Upper lobe of left lung (tissue), 6 donors: ENCODE measurements around the gene WASF3. TPM values are rescaled to one million over a fixed set of nuclear protein-coding genes. Genes with fewer than 3 reads are reported as not detected.

Source experiments
- ATAC-seq, 2 donors: fragments of 200-7000 bp; cut with Tn5 transposase; one replicate each; pipeline ENCODE4 v1.9.1; 2022; ENCODE audit warnings: mild to moderate bottlenecking in 2 of 2, moderate library complexity in 2 of 2; ENCODE audit not compliant: low FRiP score in 2 of 2
- DNase-seq, 2 donors: peaks; one replicate each; pipeline ENCODE4 v3.0.0-alpha.2; 2019 to 2020
- H3K27ac ChIP-seq, 4 donors: fragments of 200-600 bp; sonication (generic); one replicate each; pipeline ENCODE4 v1.5.1; 2016 to 2019
- H3K27me3 ChIP-seq, 4 donors: fragments of 200-600 bp; sonication (generic); one replicate each; pipeline ENCODE4 v1.5.1; 2017 to 2019
- H3K36me3 ChIP-seq, 4 donors: fragments of 200-600 bp; sonication (generic); one replicate each; pipeline ENCODE4 v1.5.1; 2016 to 2019
- H3K4me1 ChIP-seq, 4 donors: fragments of 200-600 bp; sonication (generic); one replicate each; pipeline ENCODE4 v1.5.1; 2018 to 2019
- H3K4me3 ChIP-seq, 4 donors: fragments of 200-600 bp; sonication (generic); one replicate each; pipeline ENCODE4 v1.5.1; 2017 to 2019; ENCODE audit warnings: mild to moderate bottlenecking in 2 of 4, moderate library complexity in 1 of 4
- H3K9me3 ChIP-seq, 4 donors: fragments of 200-600 bp; sonication (generic); one replicate each; pipeline ENCODE4 v1.5.1; 2018 to 2019
- CTCF ChIP-seq, 6 experiments: fragments of 450-650 bp in 4 of 6; fragments of 200-600 bp in 2 of 6; sonication (generic) in 2 of 6; IDR thresholded peaks; one replicate each; pipeline ENCODE4 v1.5.1; 2016 to 2019; ENCODE audit warnings: antibody characterized with exemption in 6 of 6
- EP300 ChIP-seq, 4 donors: sonication (generic); formaldehyde crosslinking; IDR thresholded peaks; one replicate each; pipeline ENCODE4 v1.5.1; 2017; ENCODE audit warnings: antibody characterized with exemption in 4 of 4, control low read depth in 2 of 4
- POLR2A ChIP-seq, 4 donors: fragments of 450-650 bp; IDR thresholded peaks; one replicate each; pipeline ENCODE4 v1.5.1; 2016 to 2017; ENCODE audit warnings: antibody characterized with exemption in 4 of 4, mild to moderate bottlenecking in 2 of 4
- POLR2AphosphoS5 ChIP-seq, 2 donors: sonication (generic); formaldehyde crosslinking; IDR thresholded peaks; one replicate each; pipeline ENCODE4 v1.5.1; 2017; ENCODE audit warnings: antibody characterized with exemption in 2 of 2
- WGBS, 2 donors: methylation state at CpG; one replicate each; pipeline ENCODE4 v1.1.5; 2017 to 2018; 5-methylcytosine and 5-hydroxymethylcytosine counted together
- total RNA-seq, 6 donors: library from RNA; depleted of rRNA in 4 of 6; stranded (reverse); fragments of >200 nt in 4 of 6; gene quantifications; one replicate each; pipeline versions ENCODE4 v1.1.0 to v1.2.1, GENCODE V29; 2016 to 2021
- donor health status: DM: no; HTN: no; CAD: no; lungs with moderate emphysema.
- donor health status: DM: no; HTN: yes; CAD: no; lungs with severe emphysema.

The WASF3 gene
- total RNA-seq, 6 donors from 2014 or later, result 12.6 to 23.0 (median 20.2) TPM

- TF ChIP-seq POLR2A (IDR thresholded peaks at IDR 0.05), result no peak
- no peak for TF ChIP-seq EP300 (IDR thresholded peaks at IDR 0.05)
- no peak for TF ChIP-seq CTCF (IDR thresholded peaks at IDR 0.05)
- no peak for TF ChIP-seq POLR2AphosphoS5 (IDR thresholded peaks at IDR 0.05)
- H3K4me1 ChIP-seq, result peaks cover 11 to 18% (median 14%) of the 10 kb centered on the region in 4 donors
- H3K36me3 ChIP-seq, result no peaks in the 10 kb centered on the region
- H3K4me3 ChIP-seq, result no peak overlapping the region
- 30 to 41% methylated on average over 2 of the region's 2 CpGs for WGBS, 2 donors
- DNase-seq (no peak), ATAC-seq (no peak)
- peak overlapping the region in 1 of 4 donors; percentile 59 for H3K27ac ChIP-seq
- H3K27me3 ChIP-seq, result peaks cover 0 to 7% (median 2%) of the 10 kb centered on the region in 4 donors
- no peaks in the 10 kb centered on the region for H3K9me3 ChIP-seq
These were observed 5.0 kb downstream of the WASF3 start for GRCh38 chr13:26562512-26562890.

GRCh38 chr13:26563713-26564112 lies 6.2 kb downstream of the WASF3 start:
- TF ChIP-seq POLR2A (IDR thresholded peaks at IDR 0.05) (no peak), EP300 (IDR thresholded peaks at IDR 0.05) (no peak), CTCF (IDR thresholded peaks at IDR 0.05) (no peak), POLR2AphosphoS5 (IDR thresholded peaks at IDR 0.05) (no peak)
- Histone ChIP-seq H3K27me3 (no peaks in the 10 kb centered on the region), H3K9me3 (no peaks in the 10 kb centered on the region), H3K36me3 (no peaks in the 10 kb centered on the region), H3K4me1 (peaks cover 3 to 12% (median 8%) of the 10 kb centered on the region in 4 donors), H3K4me3 (no peak overlapping the region), H3K27ac (no peak overlapping the region)
- ATAC-seq, result no peak
- DNase-seq, result no peak

GRCh38 chr13:26568132-26568815 lies 10.8 kb downstream of the WASF3 start:
- WGBS, 2 donors, result 61 to 70% methylated on average over 2 of the region's 2 CpGs
- H3K27me3 ChIP-seq, result no peaks in the 10 kb centered on the region
- no peak overlapping the region for H3K27ac ChIP-seq
- DNase-seq (peak in 1 of 2 donors; percentile 63), ATAC-seq (peak in 1 of 2 donors; percentile 69)
- no peaks in the 10 kb centered on the region for H3K36me3 ChIP-seq
- no peaks in the 10 kb centered on the region for H3K9me3 ChIP-seq
- H3K4me3 ChIP-seq, result no peak overlapping the region
- peak in 1 of 4 donors; percentile 68 for TF ChIP-seq EP300 (IDR thresholded peaks at IDR 0.05)
- TF ChIP-seq CTCF (IDR thresholded peaks at IDR 0.05), result no peak
- H3K4me1 ChIP-seq, result peaks cover 0 to 4% (median 0%) of the 10 kb centered on the region in 4 donors

GRCh38 chr13:26571518-26571917 lies 14.0 kb downstream of the WASF3 start:
- Histone ChIP-seq H3K4me1 (peaks cover 0 to 4% (median 0%) of the 10 kb centered on the region in 4 donors), H3K9me3 (no peaks in the 10 kb centered on the region), H3K36me3 (no peaks in the 10 kb centered on the region), H3K4me3 (no peak overlapping the region), H3K27me3 (no peaks in the 10 kb centered on the region), H3K27ac (no peak overlapping the region)
- no peak for DNase-seq
- ATAC-seq, result no peak
- WGBS, 2 donors, result 80 to 89% methylated on average over 3 of the region's 3 CpGs
- TF ChIP-seq CTCF (IDR thresholded peaks at IDR 0.05), result no peak
- no peak for TF ChIP-seq POLR2AphosphoS5 (IDR thresholded peaks at IDR 0.05)
- no peak for TF ChIP-seq POLR2A (IDR thresholded peaks at IDR 0.05)
- no peak for TF ChIP-seq EP300 (IDR thresholded peaks at IDR 0.05)

- Histone ChIP-seq H3K27ac (no peak overlapping the region), H3K27me3 (no peaks in the 10 kb centered on the region), H3K36me3 (no peaks in the 10 kb centered on the region), H3K4me1 (no peaks in the 10 kb centered on the region), H3K4me3 (no peak overlapping the region), H3K9me3 (no peaks in the 10 kb centered on the region)
- 89 to 91% methylated on average over 2 of the region's 2 CpGs for WGBS, 2 donors
- ATAC-seq, result no peak
- TF ChIP-seq POLR2AphosphoS5 (IDR thresholded peaks at IDR 0.05), result no peak
- no peak for TF ChIP-seq CTCF (IDR thresholded peaks at IDR 0.05)
- DNase-seq, result no peak
These were observed 17.8 kb downstream of the WASF3 start for GRCh38 chr13:26575244-26575643.
